Endometrial microvascular endothelial cells (primary cell): Measurements from ENCODE around the gene PFDN1. TPM values are rescaled to one million over a fixed set of nuclear protein-coding genes. Genes with fewer than 3 reads are reported as not detected.

Source experiments
- in situ Hi-C: cut with HindIII; loops from 2 replicates; pipeline ENCODE4 v1.10.0; 2017; ENCODE audit warnings: low sequenced_read_pairs, low pct_unique_long_range_greater_than_20kb; ENCODE audit errors: inconsistent ontology term
- total RNA-seq: library from RNA; depleted of rRNA; stranded (reverse); fragments of >200 nt; gene quantifications from one replicate; pipeline ENCODE4 v1.2.3, GENCODE V29; 2015; ENCODE audit errors: inconsistent ontology term

The PFDN1 gene
- 180 TPM for total RNA-seq

GRCh38 chr5:140302786-140303639 lies at the start of gene PFDN1:
TSS of gene PFDN1 (minus strand) at chr5:140303101. CDS start at chr5:140303073, 28 bp downstream.
- in situ Hi-C loops = no loop called here

GRCh38 chr5:140351609-140352334 lies 48.9 kb upstream of the PFDN1 start:
- in situ Hi-C loops = no loop called here

- in situ Hi-C loops = loop anchor here (25.0 kb wide), 1 partner anchor 213 kb away; the partner anchor contains the start of genes APBB3, SLC35A4 and SRA1
These were observed 46.3 kb upstream of the PFDN1 start for GRCh38 chr5:140349244-140349643.

- in situ Hi-C loops = loop anchor here (25.0 kb wide), 1 partner anchor 214 kb away; the partner anchor contains the start of genes APBB3, SLC35A4 and SRA1
These were observed 45.2 kb upstream of the PFDN1 start for GRCh38 chr5:140348104-140348503.

- in situ Hi-C loops = loop anchor here (25.0 kb wide), 1 partner anchor 215 kb away; the partner anchor contains the start of genes APBB3, SLC35A4 and SRA1
These were observed 44.5 kb upstream of the PFDN1 start for GRCh38 chr5:140347360-140347759.

GRCh38 chr5:140346348-140347221 lies 43.7 kb upstream of the PFDN1 start, which contains the start of gene HBEGF:
TSS of gene HBEGF (minus strand) at chr5:140346603. CDS start at chr5:140346328, 275 bp downstream.
- in situ Hi-C loops = loop anchor here (25.0 kb wide), 1 partner anchor 216 kb away; the partner anchor contains the start of genes APBB3, SLC35A4 and SRA1

GRCh38 chr5:140345919-140346347 lies 43.0 kb upstream of the PFDN1 start:
- in situ Hi-C loops = loop anchor here (25.0 kb wide), 1 partner anchor 216 kb away; the partner anchor contains the start of genes APBB3, SLC35A4 and SRA1

GRCh38 chr5:140344683-140345423 lies 42.0 kb upstream of the PFDN1 start:
- in situ Hi-C loops = loop anchor here (25.0 kb wide), 1 partner anchor 217 kb away; the partner anchor contains the start of genes APBB3, SLC35A4 and SRA1

- in situ Hi-C loops = loop anchor here (25.0 kb wide), 1 partner anchor 218 kb away; the partner anchor contains the start of genes APBB3, SLC35A4 and SRA1
These were observed 40.9 kb upstream of the PFDN1 start for GRCh38 chr5:140343849-140344248.

GRCh38 chr5:140342896-140343295 lies 40.0 kb upstream of the PFDN1 start:
- in situ Hi-C loops = loop anchor here (25.0 kb wide), 1 partner anchor 219 kb away; the partner anchor contains the start of genes APBB3, SLC35A4 and SRA1

- in situ Hi-C loops = loop anchor here (25.0 kb wide), 1 partner anchor 220 kb away; the partner anchor contains the start of genes APBB3, SLC35A4 and SRA1
These were observed 39.4 kb upstream of the PFDN1 start for GRCh38 chr5:140342287-140342686.

- in situ Hi-C loops = loop anchor here (25.0 kb wide), 1 partner anchor 221 kb away; the partner anchor contains the start of genes APBB3, SLC35A4 and SRA1
These were observed 38.7 kb upstream of the PFDN1 start for GRCh38 chr5:140341591-140341990.

- in situ Hi-C loops = loop anchor here (25.0 kb wide), 1 partner anchor 222 kb away; the partner anchor contains the start of genes APBB3, SLC35A4 and SRA1
These were observed 37.8 kb upstream of the PFDN1 start for GRCh38 chr5:140340605-140341121.

GRCh38 chr5:140339636-140340035 lies 36.7 kb upstream of the PFDN1 start:
- in situ Hi-C loops = loop anchor here (25.0 kb wide), 1 partner anchor 223 kb away; the partner anchor contains the start of genes APBB3, SLC35A4 and SRA1

GRCh38 chr5:140338908-140339307 lies 36.0 kb upstream of the PFDN1 start:
- in situ Hi-C loops = loop anchor here (25.0 kb wide), 1 partner anchor 223 kb away; the partner anchor contains the start of genes APBB3, SLC35A4 and SRA1

- in situ Hi-C loops = loop anchor here (25.0 kb wide), 1 partner anchor 224 kb away; the partner anchor contains the start of genes APBB3, SLC35A4 and SRA1
These were observed 35.4 kb upstream of the PFDN1 start for GRCh38 chr5:140338336-140338735.
